Kidney tubule cell (primary cell): ENCODE results near the gene GRK3.

ENCODE experiments used
- DNase-seq: peaks from one replicate; pipeline ENCODE4 v3.0.0-alpha.2; 2018; ENCODE audit warnings: low spot score

GRK3 gene

GRCh38 chr22:25663654-25664053 is 99.2 kb downstream of the GRK3 start:
- no peak for DNase-seq

DNA sequence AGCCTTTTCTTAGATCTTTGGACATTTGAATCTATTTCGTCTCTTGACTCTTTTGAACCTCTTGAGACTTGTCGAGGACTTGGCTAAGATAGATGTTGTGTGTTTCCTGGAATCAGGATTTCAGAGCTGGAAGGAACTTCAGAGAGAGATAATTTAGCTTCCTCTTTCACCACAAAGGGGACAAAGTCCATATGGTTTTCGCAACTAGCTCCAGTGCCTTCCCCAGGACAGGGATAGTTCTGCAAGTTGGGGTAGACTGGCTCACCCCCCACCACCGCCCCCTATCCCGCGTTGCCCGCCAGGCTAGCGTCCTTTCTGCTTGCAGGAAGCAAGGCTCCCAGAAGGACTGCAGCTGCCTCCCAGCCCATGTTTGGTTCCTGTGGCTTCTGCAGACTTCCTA is 101.8 kb downstream of the GRK3 start:
- no peak for DNase-seq

DNA sequence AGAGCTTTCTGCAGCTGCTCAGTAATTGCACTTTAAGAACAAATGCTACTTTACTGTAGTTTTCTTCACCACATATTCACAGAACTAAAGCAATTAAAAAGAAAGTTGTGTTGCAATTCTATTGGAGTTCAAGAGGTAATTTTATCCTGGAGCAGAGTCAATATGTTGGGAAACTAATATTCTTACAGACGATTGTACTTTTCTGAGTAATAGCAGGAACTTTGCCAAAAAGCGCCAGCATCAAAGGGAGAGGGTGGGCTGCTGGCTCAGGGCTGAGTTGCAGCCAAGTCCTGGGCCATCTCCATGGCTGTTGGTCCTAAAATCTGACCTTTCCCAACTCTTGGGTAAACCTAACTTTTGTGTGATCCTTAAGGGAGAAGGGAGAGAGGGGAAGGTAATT is 104.0 kb downstream of the GRK3 start:
- DNase-seq, result no peak

GRCh38 chr22:25669253-25670069 is 105.0 kb downstream of the GRK3 start:
- DNase-seq, result no peak

GRCh38 chr22:25670070-25670461 is 105.6 kb downstream of the GRK3 start:
- DNase-seq, result no peak

DNA sequence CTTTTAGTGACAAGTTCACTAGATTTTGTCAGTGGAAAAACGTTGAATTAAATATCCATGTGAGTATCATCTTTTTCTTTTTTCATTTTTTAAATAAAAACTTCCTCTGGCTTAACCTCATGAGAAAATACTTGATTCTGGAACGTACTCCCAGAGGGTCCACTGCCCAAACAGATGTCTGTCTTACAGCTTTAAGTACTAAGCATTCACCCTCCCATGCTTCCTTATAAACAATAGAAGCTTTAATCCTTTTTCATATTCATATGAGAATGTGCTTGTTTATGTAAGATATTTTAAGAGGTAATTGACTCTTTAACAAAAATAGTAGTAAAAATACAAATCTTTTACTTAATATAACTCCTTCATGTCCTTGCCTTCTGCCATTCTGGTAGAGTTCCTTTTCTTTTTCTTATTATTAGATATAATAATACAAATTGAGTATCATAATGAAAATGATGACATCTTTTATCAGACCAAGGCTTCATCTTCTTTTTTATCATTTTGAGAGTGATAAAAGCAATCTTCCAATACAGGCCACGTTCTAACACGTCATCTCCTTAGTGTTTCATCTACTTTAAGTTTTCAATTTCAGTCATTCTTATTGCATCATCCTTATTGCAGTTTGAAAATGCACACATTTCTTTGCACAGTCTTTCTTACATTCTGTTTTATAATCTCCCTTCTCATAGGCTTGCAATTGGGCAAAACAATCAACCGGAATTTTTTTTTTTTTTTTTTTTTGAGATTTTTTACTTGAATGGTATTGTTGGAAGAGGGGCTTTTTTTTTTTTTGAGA is 108.0 kb downstream of the GRK3 start:
- no peak for DNase-seq

GRCh38 chr22:25673713-25674112 is 109.2 kb downstream of the GRK3 start:
- DNase-seq, result no peak

DNA sequence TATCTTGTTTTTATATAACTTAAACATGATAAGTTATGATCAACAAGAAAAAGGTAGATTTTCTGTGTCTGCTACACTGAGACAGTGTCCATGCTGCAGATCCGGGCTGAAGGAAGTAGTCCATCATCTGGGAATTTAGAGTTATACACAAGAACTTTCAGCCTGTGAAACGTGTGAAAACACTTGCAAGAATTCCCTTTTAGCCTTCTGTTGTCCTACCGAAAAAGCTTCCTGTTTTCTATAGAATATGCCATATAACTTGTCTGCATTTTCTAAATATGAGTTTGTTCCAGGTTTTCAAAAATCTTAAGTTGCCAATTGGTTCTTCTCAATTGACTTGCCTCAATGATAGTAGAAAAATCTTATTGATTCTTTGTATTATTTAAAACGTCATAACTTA is 113.2 kb downstream of the GRK3 start:
- DNase-seq, result no peak

DNA sequence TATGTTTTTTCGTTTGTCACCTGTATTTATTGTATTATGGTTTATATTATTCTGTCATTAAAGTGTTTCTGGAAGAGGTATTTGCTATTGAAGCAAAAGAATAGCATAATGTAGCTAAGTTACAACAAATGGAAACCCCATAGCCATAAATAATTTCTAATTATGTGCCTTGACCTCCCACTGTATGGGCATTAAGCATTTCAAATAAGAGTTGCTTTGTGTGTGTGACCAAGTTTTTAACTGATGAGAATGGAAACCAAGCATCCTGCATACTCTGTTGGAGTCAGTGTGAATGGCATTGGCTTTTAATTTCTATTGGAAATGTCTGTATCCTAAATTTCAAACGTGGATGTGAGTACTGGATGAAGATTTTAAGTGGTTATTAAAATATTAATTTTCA is 115.6 kb downstream of the GRK3 start:
- no peak for DNase-seq

DNA sequence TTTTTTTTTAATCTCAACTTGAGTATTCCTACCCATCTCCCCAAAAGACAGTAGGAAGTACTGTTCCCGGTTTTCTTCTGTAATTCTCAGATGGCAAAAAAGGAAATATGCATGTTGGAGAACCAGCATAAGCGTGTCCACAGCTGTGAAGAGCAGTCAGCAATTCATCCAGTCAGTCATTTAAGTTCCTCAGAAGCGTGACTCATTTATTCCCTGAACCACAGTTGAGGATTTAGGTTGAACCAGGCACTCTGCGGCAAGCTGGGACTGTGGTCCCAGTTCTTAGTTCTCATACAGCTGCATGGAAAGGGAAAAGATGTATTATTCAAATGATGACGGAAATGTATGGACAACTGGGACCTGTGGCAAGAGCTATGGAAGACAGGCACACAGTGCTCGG is 116.5 kb downstream of the GRK3 start:
- no peak for DNase-seq

- no peak for DNase-seq
Measured at GRCh38 chr22:25682109-25682508, 117.6 kb downstream of the GRK3 start.

GRCh38 chr22:25688627-25689026 is 124.2 kb downstream of the GRK3 start:
- DNase-seq, result no peak

- no peak for DNase-seq
Measured at GRCh38 chr22:25689631-25690030, 125.2 kb downstream of the GRK3 start.

DNA sequence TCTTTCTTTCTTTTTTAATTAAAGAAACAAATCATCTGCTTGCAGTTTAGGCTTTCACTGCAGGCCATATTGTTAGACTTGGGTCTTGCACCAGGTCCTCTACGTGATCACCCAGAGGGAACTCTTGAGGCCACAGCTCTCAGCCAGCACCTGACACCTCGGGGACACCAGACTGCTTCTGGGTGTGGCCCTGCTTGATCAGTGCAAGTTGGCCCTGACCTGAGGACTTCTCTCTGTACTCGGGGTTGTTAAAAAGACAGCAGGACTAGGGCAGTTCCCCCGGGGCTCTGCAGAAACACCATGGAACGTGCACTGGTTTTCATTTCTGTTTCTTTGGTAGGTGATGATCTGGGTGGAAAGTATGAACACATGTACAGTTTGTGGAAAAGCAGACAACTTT is 126.3 kb downstream of the GRK3 start:
- no peak for DNase-seq

- DNase-seq, result no peak
Measured at GRCh38 chr22:25692397-25693267, 128.2 kb downstream of the GRK3 start.

DNA sequence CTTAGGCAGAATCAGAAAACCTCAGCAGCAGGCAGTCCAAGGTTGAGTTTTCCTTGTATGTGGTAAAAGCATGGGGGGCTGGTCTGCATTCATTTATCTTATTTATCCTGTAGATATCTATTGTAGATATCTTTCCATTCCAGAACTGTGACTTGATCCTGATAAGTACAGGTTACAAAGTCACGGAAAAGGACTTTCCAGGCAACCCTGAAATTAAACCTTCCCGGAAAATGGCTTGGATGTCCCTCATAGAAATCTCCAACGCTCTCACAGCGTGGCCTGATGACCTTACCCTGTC is 128.7 kb downstream of the GRK3 start:
- no peak for DNase-seq

DNA sequence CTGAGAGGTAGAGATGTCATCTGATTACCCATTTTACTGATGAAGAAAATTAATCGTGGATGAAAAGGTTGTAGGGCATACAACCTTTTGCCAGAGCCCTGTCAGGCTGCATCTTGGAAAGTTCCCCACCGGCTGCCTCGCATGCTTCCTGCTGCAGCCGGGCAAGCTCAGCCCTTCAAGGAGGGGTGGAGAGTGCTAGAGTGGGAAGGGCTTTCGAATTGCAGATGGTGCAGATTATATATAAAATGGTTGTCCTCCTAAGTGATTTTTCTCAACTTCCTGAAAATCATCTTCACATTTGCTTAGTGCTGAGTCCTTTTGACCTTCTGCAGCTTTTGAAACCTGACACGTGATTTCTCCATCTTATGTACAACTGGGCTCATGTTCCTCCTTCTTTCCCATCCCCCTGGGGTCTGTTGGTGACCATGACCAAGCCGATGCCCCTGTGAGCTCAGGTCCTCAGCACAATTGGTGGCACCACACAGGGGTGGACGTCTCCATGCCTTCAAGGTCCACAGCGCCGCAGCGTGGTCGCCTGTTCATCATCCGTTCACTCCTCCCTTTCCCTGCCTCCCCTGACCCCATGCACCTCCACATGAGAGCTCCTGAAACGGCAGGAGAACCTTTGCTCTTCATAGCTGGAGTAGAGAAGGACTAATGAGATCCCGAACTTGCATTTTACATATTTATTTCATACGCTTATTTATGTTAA is 129.9 kb downstream of the GRK3 start:
- DNase-seq, result no peak

GRCh38 chr22:25695146-25695545 is 130.7 kb downstream of the GRK3 start:
- DNase-seq, result no peak

- no peak for DNase-seq
Measured at GRCh38 chr22:25696763-25697162, 132.3 kb downstream of the GRK3 start.

DNA sequence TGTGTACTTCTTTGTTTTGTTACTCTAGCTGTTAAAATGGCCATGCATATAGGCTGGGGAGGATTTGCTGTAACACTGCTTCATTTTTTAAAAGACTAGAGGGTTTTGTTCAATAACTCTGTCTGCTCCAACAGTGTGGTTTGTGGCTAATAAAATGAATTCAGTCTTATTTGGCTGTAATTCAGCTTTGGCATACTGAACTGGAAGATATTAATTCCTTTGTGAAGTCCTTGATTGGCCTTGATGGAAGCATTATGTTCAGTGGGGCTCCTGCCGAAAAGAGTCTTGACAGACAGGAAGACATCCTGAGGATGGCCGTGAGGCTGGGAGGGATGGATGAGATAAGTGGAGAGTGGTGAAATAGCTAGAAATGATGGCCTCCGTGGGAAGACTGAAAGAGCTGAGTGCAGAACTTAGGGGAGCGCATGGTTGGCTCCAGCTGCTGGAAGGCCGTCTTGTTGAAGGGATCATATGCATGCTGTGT is 132.7 kb downstream of the GRK3 start:
- no peak for DNase-seq

DNA sequence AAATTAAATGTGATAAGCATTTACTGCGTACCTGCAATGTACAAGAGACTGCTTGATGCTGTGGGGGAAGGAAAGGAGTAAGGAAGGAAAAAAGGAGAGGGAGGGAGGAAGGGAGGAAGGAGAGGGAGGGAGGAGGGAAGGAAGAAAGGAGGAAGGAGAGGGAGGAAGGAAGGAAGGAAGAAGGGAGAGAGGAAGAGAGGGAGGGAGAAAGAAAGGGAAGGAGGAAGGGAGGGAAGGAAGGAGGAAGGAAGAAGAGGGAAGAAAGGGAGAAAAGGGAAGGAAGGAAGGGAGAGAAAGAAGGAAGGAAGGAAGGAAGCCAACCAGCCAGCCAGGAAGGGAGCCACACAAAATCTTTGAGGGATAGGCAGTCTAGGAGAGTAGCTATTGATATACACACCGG is 133.5 kb downstream of the GRK3 start:
- DNase-seq, result no peak

DNA sequence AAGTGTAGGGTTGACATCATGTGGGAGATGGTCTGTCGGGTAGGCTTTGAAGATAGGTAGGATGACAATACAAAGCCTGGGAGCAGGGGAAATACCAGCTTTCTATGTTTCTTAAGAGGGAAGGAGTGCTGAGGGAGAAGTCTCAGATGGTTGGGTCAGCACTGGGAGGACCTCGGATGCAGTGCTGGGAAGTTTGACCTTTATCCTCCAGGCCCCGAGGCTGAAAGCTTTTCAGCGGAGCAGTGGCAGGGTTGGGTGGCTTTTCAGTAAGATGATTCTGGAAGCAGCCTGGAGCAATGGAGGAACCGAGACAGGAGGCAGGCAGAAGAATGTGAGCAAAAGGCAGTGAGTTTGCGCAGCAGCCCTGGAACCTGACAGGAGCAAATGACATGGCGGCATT is 134.0 kb downstream of the GRK3 start:
- no peak for DNase-seq
